DOHH2 (cell line): Measurements from ENCODE around the gene CD47.

Experiments
- H3F3A ChIP-seq: fragments of 200-600 bp; sonication (generic), shearing (Covaris generic); 2 replicates; pipeline ENCODE4 v1.6.0; 2016; ENCODE audit warnings: antibody characterized with exemption, mild to moderate bottlenecking; ENCODE audit not compliant: control insufficient read depth, insufficient read depth
- H3K27ac ChIP-seq: fragments of 200-600 bp; sonication (generic); 2 replicates; pipeline ENCODE4 v1.5.1; 2014; ENCODE audit warnings: low read depth, mild to moderate bottlenecking, low read length, moderate library complexity
- H3K27me3 ChIP-seq: fragments of 200-600 bp; sonication (generic); 2 replicates; pipeline ENCODE4 v1.6.1; 2014; ENCODE audit warnings: mild to moderate bottlenecking, low read length, mixed read lengths; ENCODE audit not compliant: control insufficient read depth
- H3K36me3 ChIP-seq: fragments of 200-600 bp; sonication (generic); 2 replicates; pipeline ENCODE4 v1.6.1; 2014; ENCODE audit warnings: mild to moderate bottlenecking, low read length, moderate library complexity, mixed read lengths; ENCODE audit not compliant: control insufficient read depth
- H3K4me1 ChIP-seq: fragments of 200-600 bp; sonication (generic); 2 replicates; pipeline ENCODE4 v1.6.1; 2014; ENCODE audit warnings: mild to moderate bottlenecking, low read length, mixed read lengths; ENCODE audit not compliant: control insufficient read depth
- H3K4me2 ChIP-seq: fragments of 200-600 bp; sonication (generic); 2 replicates; pipeline ENCODE4 v1.6.0; 2014; ENCODE audit warnings: mild to moderate bottlenecking, low read length, moderate library complexity
- H3K4me3 ChIP-seq: fragments of 200-600 bp; sonication (generic); 2 replicates; pipeline ENCODE4 v1.5.1; 2014; ENCODE audit warnings: mild to moderate bottlenecking, low read length, mixed read lengths
- H3K79me2 ChIP-seq: fragments of 200-600 bp; sonication (generic); 2 replicates; pipeline ENCODE4 v1.6.1; 2014; ENCODE audit warnings: mild to moderate bottlenecking, low read length, mixed read lengths; ENCODE audit not compliant: control insufficient read depth
- H3K9me2 ChIP-seq: fragments of 200-600 bp; sonication (generic); replicated peaks from 2 replicates; pipeline ENCODE4 v1.6.1; 2014; ENCODE audit warnings: mild to moderate bottlenecking, low read length, mixed read lengths; ENCODE audit not compliant: control insufficient read depth
- H3K9me3 ChIP-seq: fragments of 200-600 bp; sonication (generic); 2 replicates; pipeline ENCODE4 v1.6.1; 2014; ENCODE audit warnings: antibody characterized with exemption, low read length, mixed read lengths; ENCODE audit not compliant: control insufficient read depth, insufficient read depth
- H4K20me1 ChIP-seq: fragments of 200-600 bp; sonication (generic); 2 replicates; pipeline ENCODE4 v1.6.0; 2014; ENCODE audit warnings: low read depth, mild to moderate bottlenecking, antibody characterized with exemption, low read length, moderate library complexity; ENCODE audit not compliant: control insufficient read depth, insufficient read depth
- CTCF ChIP-seq: fragments of 200-600 bp; sonication (generic); IDR thresholded peaks from one replicate; pipeline ENCODE4 v1.5.1; 2014; ENCODE audit warnings: antibody characterized with exemption, mild to moderate bottlenecking, low read depth, low read length; ENCODE audit not compliant: poor library complexity, severe bottlenecking
- EZH2phosphoT487 ChIP-seq: fragments of 200-600 bp; sonication (generic); IDR thresholded peaks from 2 replicates; pipeline ENCODE4 v1.6.1; 2017; ENCODE audit warnings: borderline replicate concordance, mild to moderate bottlenecking, antibody characterized with exemption, low read length, moderate library complexity, mixed read lengths

The CD47 gene

DNA sequence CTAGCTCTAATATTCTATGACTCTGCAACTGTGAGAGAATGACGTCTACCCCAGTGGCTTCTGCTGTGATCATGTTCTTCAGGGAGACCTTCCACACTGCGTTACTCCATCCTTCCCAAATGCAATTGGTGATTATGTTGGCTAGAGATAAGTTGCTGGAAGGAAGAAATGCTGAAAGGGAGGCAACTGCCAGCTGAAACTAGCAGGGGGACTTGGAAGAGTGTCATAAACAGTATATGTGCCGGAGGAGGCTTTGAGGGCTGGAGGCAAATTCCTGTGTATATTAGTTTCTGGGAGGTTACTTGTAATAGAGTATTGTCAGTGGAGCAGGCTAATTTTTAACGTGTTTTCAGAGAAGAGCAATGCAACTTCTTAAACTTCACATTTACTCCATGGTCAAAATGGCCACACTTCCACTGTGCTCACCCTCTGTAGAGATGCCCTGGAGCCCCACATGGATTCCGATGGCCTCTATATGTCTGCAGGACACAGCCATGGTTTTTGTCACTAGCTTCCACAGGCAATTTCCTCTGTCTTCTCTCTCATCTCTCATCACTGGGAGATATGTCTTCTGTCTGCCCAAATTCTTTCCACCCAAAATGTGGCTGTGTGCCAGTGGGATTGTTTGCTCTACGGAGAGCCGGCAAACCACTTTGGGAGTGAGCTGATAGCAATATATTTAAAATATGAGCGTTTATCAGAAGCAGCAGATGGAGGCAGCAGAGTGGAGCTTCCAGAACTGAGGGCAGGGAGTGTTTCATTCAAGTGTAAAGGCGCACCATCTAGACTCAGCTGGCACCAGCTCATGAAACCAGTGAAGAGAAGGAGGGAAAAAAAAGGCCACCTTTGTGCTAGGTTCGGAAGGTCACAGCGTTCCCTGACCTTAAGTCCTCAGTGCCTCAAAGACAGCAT, 13.3 kb upstream of the CD47 start:
- no peaks in the 10 kb centered on the region for H3K79me2 ChIP-seq
- no peaks in the 10 kb centered on the region for H3K27me3 ChIP-seq
- no peaks in the 10 kb centered on the region for H3K9me3 ChIP-seq
- H3K36me3 ChIP-seq = no peaks in the 10 kb centered on the region
- H3K9me2 ChIP-seq = no peaks in the 10 kb centered on the region
- H3K4me3 ChIP-seq = no peak overlapping the region
- no peaks in the 10 kb centered on the region for H4K20me1 ChIP-seq
- H3K4me1 ChIP-seq = peaks cover 35% of the 10 kb centered on the region
- TF ChIP-seq CTCF = no peak
- TF ChIP-seq EZH2phosphoT487 = no peak
- 0 out of 2 replicates have a peak, but pooled peaks cover 3% of the 10 kb centered on the region for H3F3A ChIP-seq
- no peak overlapping the region for H3K27ac ChIP-seq
- no peak overlapping the region for H3K4me2 ChIP-seq

DNA sequence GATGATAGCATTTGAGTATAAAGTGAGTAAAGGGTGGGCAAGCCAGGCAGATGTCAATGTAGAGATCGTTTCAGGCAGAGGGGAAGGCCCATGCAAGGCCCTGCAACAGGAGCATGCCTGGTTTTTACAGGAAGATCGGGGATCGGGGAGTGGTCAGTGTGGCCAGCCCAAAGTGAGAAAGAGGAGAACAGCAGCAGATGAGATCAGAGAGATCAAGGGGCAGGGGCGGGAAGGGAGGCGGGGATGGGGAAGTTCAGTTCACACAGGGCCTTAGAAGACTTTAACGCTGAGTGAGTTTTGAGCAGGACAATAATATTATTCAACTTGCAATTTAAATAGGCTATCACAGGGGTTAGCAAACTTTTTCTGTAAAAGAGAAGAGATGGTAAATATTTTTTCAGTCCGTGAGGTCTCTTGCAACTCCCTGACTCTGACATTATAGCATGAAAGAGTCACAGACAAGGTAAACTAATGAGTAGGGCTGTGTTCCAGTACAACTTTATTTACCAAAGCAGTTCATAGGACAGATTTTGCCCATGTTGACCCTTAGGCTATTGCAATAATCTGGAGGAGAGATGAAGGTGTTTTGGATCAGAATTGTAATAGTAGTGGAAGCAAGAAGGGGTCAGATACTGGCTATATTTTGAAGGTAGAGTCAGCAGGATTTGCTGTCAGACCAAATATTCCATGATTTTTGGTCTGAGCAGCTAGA, 12.4 kb upstream of the CD47 start:
- Histone ChIP-seq H3K27me3 (no peaks in the 10 kb centered on the region), H3F3A (0 out of 2 replicates have a peak, but pooled peaks cover 3% of the 10 kb centered on the region), H3K9me2 (no peaks in the 10 kb centered on the region), H3K27ac (no peak overlapping the region), H4K20me1 (no peaks in the 10 kb centered on the region), H3K36me3 (no peaks in the 10 kb centered on the region), H3K4me2 (no peak overlapping the region), H3K9me3 (no peaks in the 10 kb centered on the region), H3K4me3 (no peak overlapping the region), H3K79me2 (no peaks in the 10 kb centered on the region), H3K4me1 (peaks cover 35% of the 10 kb centered on the region)
- TF ChIP-seq CTCF (no peak), EZH2phosphoT487 (no peak)

DNA sequence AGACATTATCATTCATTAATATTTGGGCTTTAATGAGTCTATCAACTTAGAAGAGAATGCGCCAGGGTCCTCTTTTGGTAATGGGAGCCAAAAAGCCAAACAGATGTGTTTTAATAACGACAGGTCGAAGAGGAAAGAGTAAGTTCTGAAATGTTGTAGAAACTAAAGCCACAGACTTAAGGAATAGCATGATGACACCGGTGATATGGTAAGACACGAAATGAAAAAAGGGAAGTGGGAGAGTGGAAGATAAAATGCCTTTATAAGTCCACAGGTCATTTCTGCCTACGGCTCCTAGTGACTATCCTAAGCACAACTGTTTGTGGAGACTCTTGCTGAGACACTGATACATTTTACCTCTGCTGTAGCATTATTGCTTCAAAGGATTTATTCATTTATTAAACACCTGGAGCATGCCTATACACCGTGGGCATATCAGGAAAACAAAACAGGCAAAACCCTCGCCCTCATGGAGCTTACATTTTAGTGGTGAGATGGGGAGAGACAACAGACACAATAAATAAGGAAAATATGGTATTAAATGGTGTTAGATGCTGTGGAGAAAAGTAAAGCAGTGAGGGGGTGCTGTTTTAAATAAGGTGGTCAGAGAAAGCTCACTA, 11.7 kb upstream of the CD47 start:
- H3K4me3 ChIP-seq = no peak overlapping the region
- H3F3A ChIP-seq = 0 out of 2 replicates have a peak, but pooled peaks cover 3% of the 10 kb centered on the region
- no peaks in the 10 kb centered on the region for H3K79me2 ChIP-seq
- H3K4me2 ChIP-seq = no peak overlapping the region
- H3K36me3 ChIP-seq = no peaks in the 10 kb centered on the region
- TF ChIP-seq EZH2phosphoT487 (no peak), CTCF (no peak)
- no peak overlapping the region for H3K27ac ChIP-seq
- no peaks in the 10 kb centered on the region for H3K9me3 ChIP-seq
- peaks cover 35% of the 10 kb centered on the region for H3K4me1 ChIP-seq
- no peaks in the 10 kb centered on the region for H3K27me3 ChIP-seq
- H4K20me1 ChIP-seq = no peaks in the 10 kb centered on the region
- no peaks in the 10 kb centered on the region for H3K9me2 ChIP-seq
